ENCODE results near the gene RORC. TPM values are rescaled to one million over a fixed set of nuclear protein-coding genes. Genes with fewer than 3 reads are reported as not detected.
A peak's percentile ranks its signal among the peaks of the same experiment; 100 is the strongest.

Gene RORC
- polyA plus RNA-seq, 1 donor (not counting 4 experiments of a cell fraction or from before 2014, with no cell fraction given), result 0.12 TPM

- Histone ChIP-seq H3K27ac (ENCODE audit: control insufficient read depth, insufficient read depth, low read length) (peak overlapping the region; percentile 17), H3K9me1 (ENCODE audit: control insufficient read depth, extremely low read depth, insufficient read depth, low read length) (no peaks in the 10 kb centered on the region), H2AFZ (ENCODE audit: control insufficient read depth, low read length) (peak overlapping the region; percentile 58), H3K4me2 (ENCODE audit: control insufficient read depth, extremely low read depth, insufficient read depth, low read depth, low read length) (no peak overlapping the region), H3K9ac (ENCODE audit: control insufficient read depth, extremely low read depth, insufficient read depth, low read length) (no peak overlapping the region), H3K4me1 (ENCODE audit: control insufficient read depth, extremely low read depth, insufficient read depth, low read length) (peaks cover 33% of the 10 kb centered on the region), H3K9me3 (ENCODE audit: control insufficient read depth, low read depth, low read length) (no peaks in the 10 kb centered on the region), H3K79me2 (ENCODE audit: control insufficient read depth, insufficient read depth, low read length) (no peaks in the 10 kb centered on the region), H3K36me3 (ENCODE audit: control insufficient read depth in 2 of 2, extremely low read depth in 1 of 2, insufficient read depth in 2 of 2, low read length in 2 of 2) (no peaks in the 10 kb centered on the region), H3K4me3 (ENCODE audit: control insufficient read depth in 2 of 3, extremely low read depth in 1 of 3, insufficient read depth in 2 of 3, low read depth in 1 of 3, low read length in 3 of 3) (no peak overlapping the region), H4K20me1 (ENCODE audit: control insufficient read depth, extremely low read depth, insufficient read depth, low read length) (no peaks in the 10 kb centered on the region), H3K27me3 (ENCODE audit: control insufficient read depth, extremely low read depth, insufficient read depth, low read length) (no peaks in the 10 kb centered on the region)
- dilution Hi-C loops (cut with MboI; ENCODE audit: extremely low pct_ligation_motif_present, low sequenced_read_pairs), result no loop called here
- DNase-seq (ENCODE audit: low read depth, low spot score) (no peak), FAIRE-seq (no peak)
- TF ChIP-seq CTCF (optimal IDR thresholded peaks at IDR 0.05 in 1 of 3, IDR thresholded peaks at IDR 0.05 in 1 of 3, conservative IDR thresholded peaks at IDR 0.05 in 1 of 3; ENCODE audit: extremely low read depth in 1 of 3, insufficient read depth in 2 of 3, low read length in 3 of 3) (no peak), EZH2 (IDR thresholded peaks at IDR 0.05; ENCODE audit: low read length) (no peak)
These were observed 27.5 kb upstream of the RORC start for GRCh38 chr1:151858886-151859665.

GRCh38 chr1:151858030-151858746 lies 26.6 kb upstream of the RORC start:
- no peak for TF ChIP-seq CTCF (optimal IDR thresholded peaks at IDR 0.05 in 1 of 3, IDR thresholded peaks at IDR 0.05 in 1 of 3, conservative IDR thresholded peaks at IDR 0.05 in 1 of 3; ENCODE audit: extremely low read depth in 1 of 3, insufficient read depth in 2 of 3, low read length in 3 of 3)
- no peak for TF ChIP-seq EZH2 (IDR thresholded peaks at IDR 0.05; ENCODE audit: low read length)
- Histone ChIP-seq H4K20me1 (ENCODE audit: control insufficient read depth, extremely low read depth, insufficient read depth, low read length) (no peaks in the 10 kb centered on the region), H3K4me3 (ENCODE audit: control insufficient read depth in 2 of 3, extremely low read depth in 1 of 3, insufficient read depth in 2 of 3, low read depth in 1 of 3, low read length in 3 of 3) (no peak overlapping the region), H2AFZ (ENCODE audit: control insufficient read depth, low read length) (peak overlapping the region; percentile 20), H3K79me2 (ENCODE audit: control insufficient read depth, insufficient read depth, low read length) (no peaks in the 10 kb centered on the region), H3K27ac (ENCODE audit: control insufficient read depth, insufficient read depth, low read length) (peak overlapping the region; percentile 17), H3K9ac (ENCODE audit: control insufficient read depth, extremely low read depth, insufficient read depth, low read length) (no peak overlapping the region), H3K9me3 (ENCODE audit: control insufficient read depth, low read depth, low read length) (no peaks in the 10 kb centered on the region), H3K4me1 (ENCODE audit: control insufficient read depth, extremely low read depth, insufficient read depth, low read length) (peaks cover 33% of the 10 kb centered on the region), H3K27me3 (ENCODE audit: control insufficient read depth, extremely low read depth, insufficient read depth, low read length) (no peaks in the 10 kb centered on the region), H3K4me2 (ENCODE audit: control insufficient read depth, extremely low read depth, insufficient read depth, low read depth, low read length) (peak overlapping the region; percentile 15), H3K9me1 (ENCODE audit: control insufficient read depth, extremely low read depth, insufficient read depth, low read length) (no peaks in the 10 kb centered on the region), H3K36me3 (ENCODE audit: control insufficient read depth in 2 of 2, extremely low read depth in 1 of 2, insufficient read depth in 2 of 2, low read length in 2 of 2) (no peaks in the 10 kb centered on the region)
- DNase-seq (ENCODE audit: low read depth, low spot score) (no peak), FAIRE-seq (peak; percentile 90)
- dilution Hi-C loops (cut with MboI; ENCODE audit: extremely low pct_ligation_motif_present, low sequenced_read_pairs), result no loop called here

Data from keratinocyte (primary cell).